ENCODE data around the gene PCDHGA2. TPM values are rescaled to one million over a fixed set of nuclear protein-coding genes. Genes with fewer than 3 reads are reported as not detected.

The PCDHGA2 gene
- 0.37 to 0.79 TPM (median 0.54 TPM) in 5 replicates for total RNA-seq (2022; extraction: Qiagen RNA extraction; ENCODE audit: low read depth)

DNA sequence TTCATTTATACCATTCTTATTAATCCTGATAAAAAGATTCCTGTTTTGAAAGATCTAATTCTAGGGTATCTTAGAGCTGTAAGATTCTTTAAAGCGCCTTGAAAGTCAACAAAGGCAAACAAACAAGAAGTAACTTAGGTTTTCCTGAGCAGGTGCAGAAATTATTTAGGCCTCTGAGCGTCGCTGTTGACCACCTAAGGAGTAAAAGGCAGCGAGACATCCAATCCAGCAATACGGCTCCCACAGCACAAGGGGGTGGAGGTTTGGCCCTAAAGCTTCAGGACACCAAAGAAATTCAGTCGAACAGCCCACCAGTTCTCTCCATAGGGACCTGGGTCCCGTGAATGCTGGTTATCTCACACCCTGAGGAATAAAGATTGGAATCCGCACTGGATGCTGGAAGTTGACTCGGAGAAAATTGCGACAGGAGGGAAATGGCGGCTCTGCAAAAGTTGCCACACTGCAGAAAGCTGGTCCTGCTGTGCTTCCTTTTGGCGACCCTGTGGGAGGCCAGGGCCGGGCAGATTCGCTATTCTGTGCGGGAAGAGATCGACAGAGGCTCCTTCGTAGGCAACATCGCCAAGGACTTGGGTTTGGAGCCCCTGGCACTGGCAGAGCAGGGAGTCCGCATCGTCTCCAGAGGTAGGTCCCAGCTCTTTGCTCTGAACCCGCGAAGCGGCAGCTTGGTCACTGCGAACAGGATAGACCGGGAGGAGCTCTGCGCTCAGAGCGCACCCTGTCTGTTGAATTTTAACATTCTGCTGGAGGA is at the start of gene PCDHGA2:
PCDHGA2 (plus strand) TSS at position 223 of the 769 bp plus-strand sequence.

GRCh38 chr5:141303756-141304155 is 34.8 kb upstream of the PCDHGA2 start, which contains the start of gene SLC25A2:
SLC25A2 (minus strand) TSS chr5:141304049; CDS start chr5:141303865, 184 bp downstream.

DNA sequence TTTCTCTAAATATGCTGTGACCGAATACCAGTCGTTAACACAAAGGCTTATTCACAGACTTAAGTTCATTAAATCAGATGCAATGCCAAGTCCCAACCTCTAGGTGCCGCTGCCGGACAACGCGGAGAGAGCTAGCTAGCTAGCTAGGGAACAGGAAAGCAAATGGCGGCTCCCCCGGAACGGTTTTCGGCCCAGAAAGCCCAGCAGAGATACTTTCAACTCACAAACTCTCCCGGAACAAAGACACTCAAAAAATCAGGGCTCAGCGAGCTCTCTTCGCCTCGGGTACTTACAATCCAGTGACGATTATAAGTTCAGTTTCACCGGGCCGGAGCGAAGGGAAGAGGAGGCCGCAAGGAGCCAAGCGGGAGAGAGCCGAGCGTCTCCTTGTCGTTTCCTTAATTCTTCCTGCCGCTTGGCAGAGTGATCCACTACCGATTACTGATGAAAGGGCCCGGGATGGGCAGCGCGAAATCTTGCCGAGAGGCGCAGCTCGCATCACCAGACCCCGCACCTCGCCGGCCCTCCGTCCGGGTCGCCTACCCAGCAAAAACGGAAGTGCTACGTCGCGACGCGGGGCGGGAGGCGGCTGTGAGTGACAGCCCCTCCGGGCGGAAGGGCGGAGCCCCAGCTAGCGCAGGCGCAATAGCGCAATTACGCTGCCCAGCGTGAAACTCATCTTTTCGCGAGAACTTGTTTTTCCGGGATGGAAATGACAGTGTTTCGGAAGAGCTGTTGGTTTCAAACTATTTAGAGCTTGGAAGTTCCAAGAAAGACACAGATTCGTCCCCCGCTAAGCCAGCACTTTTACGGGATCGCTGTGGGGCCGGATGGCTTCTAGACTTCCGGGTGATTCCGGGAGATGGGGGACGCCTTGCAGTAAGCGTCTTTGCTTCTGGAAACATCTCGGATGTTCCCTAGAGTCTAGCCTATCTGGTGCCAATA is 18.1 kb upstream of the PCDHGA2 start, which contains the start of gene TAF7:
TAF7 (minus strand) TSS at position 560 of the 945 bp plus-strand sequence. CDS start 740 bp downstream, outside the sequence.

DNA sequence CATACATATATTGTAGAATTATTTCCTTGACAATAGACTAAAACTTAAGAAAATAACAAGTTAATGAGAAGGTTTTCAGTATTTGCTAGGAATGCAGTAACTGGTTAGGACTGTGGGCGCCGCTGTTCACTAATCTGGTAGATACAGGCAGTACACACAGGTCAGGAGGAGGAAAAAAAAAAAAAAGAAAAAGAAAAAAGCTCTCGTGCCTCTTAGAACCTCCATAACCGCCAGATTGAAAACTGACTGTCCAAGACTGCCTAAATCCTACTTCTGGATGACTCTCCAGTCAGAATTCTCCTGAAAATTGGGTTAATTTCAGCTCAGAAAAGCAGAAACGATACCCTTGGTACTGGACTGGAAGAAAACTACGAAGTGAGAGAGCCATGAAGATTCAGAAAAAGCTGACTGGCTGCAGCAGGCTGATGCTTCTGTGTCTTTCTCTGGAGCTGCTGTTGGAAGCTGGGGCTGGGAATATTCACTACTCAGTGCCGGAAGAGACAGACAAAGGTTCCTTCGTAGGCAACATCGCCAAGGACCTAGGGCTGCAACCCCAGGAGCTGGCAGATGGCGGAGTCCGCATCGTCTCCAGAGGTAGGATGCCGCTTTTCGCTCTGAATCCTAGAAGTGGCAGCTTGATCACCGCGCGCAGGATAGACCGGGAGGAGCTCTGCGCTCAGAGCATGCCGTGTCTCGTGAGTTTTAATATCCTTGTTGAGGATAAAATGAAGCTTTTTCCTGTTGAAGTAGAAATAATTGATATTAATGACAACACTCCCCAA is 8.1 kb upstream of the PCDHGA2 start, which contains the start of gene PCDHGA1:
PCDHGA1 (plus strand) TSS at position 216 of the 782 bp plus-strand sequence.

GRCh38 chr5:141343242-141343952 is 4.8 kb downstream of the PCDHGA2 start, which contains the start of gene PCDHGA3:
PCDHGA3 (plus strand) TSS chr5:141343829; CDS start chr5:141344034, 205 bp downstream.

GRCh38 chr5:141349917-141350619 is 11.5 kb downstream of the PCDHGA2 start, which contains the start of gene PCDHGB1:
PCDHGB1 (plus strand) TSS chr5:141350099; CDS start chr5:141350261, 162 bp downstream.

DNA sequence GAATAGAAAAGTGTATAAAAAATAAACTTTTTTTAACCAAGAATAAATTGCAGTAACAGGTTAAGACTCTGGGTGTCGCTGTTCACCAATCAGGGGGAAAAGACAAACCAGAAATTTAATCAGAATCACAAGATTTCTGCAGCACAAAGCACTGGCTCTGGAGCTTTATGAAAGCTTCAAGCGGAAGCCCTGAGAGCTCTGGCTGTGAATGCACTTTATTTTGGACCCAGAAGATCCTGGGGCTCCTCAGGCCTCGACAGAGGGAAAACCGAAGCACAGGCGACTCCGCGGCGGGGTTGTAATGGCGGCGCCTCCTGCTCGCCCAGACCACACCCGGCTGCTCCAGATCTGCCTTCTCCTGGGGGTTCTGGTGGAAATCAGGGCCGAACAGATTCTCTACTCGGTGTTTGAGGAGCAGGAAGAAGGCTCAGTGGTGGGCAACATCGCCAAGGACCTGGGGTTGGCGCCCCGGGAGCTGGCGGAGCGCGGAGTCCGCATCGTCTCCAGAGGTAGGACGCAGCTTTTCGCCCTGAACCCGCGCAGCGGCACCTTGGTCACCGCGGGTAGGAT is 16.4 kb downstream of the PCDHGA2 start, which contains the start of gene PCDHGA4:
PCDHGA4 (plus strand) TSS at position 122 of the 570 bp plus-strand sequence; CDS start at position 209, 87 bp downstream.

GRCh38 chr5:141359790-141360426 is 21.3 kb downstream of the PCDHGA2 start, which contains the start of gene PCDHGB2:
PCDHGB2 (plus strand) TSS chr5:141359994; CDS start chr5:141360136, 142 bp downstream.

DNA sequence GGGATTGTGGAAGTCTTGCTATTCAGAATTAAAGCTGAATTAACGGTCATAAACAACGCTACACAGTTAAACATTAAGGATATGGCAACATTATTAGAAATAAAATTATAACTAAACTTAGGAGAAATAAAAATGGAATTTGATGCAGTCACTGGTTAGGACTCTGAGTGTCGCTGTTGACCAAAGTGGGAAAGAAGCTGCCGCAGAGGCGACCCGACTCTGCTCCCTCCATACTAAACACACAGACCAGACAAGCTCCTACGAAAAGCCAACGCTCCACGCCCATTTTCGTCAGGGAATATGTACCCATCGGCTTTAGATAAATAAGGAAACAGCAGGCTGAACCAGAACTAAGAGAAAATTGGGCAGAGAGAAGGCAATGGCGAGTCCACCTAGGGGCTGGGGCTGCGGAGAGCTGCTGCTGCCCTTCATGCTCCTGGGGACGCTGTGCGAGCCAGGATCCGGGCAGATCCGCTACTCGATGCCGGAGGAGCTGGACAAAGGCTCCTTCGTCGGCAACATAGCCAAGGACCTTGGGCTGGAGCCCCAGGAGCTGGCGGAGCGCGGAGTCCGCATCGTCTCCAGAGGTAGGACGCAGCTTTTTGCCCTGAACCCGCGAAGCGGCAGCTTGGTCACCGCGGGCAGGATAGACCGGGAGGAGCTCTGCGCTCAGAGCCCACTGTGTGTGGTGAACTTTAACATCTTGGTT is 25.5 kb downstream of the PCDHGA2 start, which contains the start of gene PCDHGA5:
PCDHGA5 (plus strand) TSS at position 211 of the 709 bp plus-strand sequence; CDS start at position 380, 169 bp downstream.

GRCh38 chr5:141369994-141370848 is 31.7 kb downstream of the PCDHGA2 start, which contains the start of gene PCDHGB3:
PCDHGB3 (plus strand) TSS chr5:141370242; CDS start chr5:141370395, 153 bp downstream.

GRCh38 chr5:141373673-141374317 is 35.2 kb downstream of the PCDHGA2 start, which contains the start of gene PCDHGA6:
PCDHGA6 (plus strand) TSS chr5:141373891; CDS start chr5:141374084, 193 bp downstream.

GRCh38 chr5:141382469-141383294 is 44.1 kb downstream of the PCDHGA2 start, which contains the start of gene PCDHGA7:
PCDHGA7 (plus strand) TSS chr5:141382742; CDS start chr5:141382900, 158 bp downstream.

GRCh38 chr5:141387557-141388311 is 49.2 kb downstream of the PCDHGA2 start, which contains the start of gene PCDHGB4:
PCDHGB4 (plus strand) TSS chr5:141387698; CDS start chr5:141387885, 187 bp downstream.

GRCh38 chr5:141392429-141393198 is 54.1 kb downstream of the PCDHGA2 start, which contains the start of gene PCDHGA8:
PCDHGA8 (plus strand) TSS chr5:141392633; CDS start chr5:141392814, 181 bp downstream.

Data from A549 treated with ZK216348 at 1 μM for 4 hours (cell line).